Measurements from ENCODE around the gene UBR2. TPM values are rescaled to one million over a fixed set of nuclear protein-coding genes. Genes with fewer than 3 reads are reported as not detected.

Gene UBR2
- total and polyA plus RNA-seq, 12 donors = 11.4 to 46.9 (median 30.2) TPM

GRCh38 chr6:42742116-42742894, 178.5 kb downstream of the UBR2 start:
- Histone ChIP-seq H3K27ac (no peak overlapping the region), H3K36me3 (replicated peaks in 1 of 2) (no peaks in the 10 kb centered on the region), H3K9me3 (replicated peaks in 1 of 3) (no peaks in the 10 kb centered on the region), H3K4me3 (no peak overlapping the region), H3K27me3 (no peaks in the 10 kb centered on the region), H3K4me1 (replicated peaks in 1 of 2) (peaks cover 8 to 24% of the 10 kb centered on the region in 2 donors)
- WGBS, 4 donors = 44 to 66% (median 61%) methylated on average over 5 of the region's 5 CpGs
- no peak for DNase-seq
- TF ChIP-seq CTCF (IDR thresholded peaks at IDR 0.05) = no peak
- TF ChIP-seq POLR2A (IDR thresholded peaks at IDR 0.05) = no peak
- intact Hi-C loops (cut with DNase I) = no loop called here

Small RNA genes within 50 kb of the gene (small RNA-seq; reads per million reads assigned to genes)
- 0 reads per million in 2 donors for gene RNU6-890P

Other genes starting within 250 kb of the UBR2 start
- 10 to 100 TPM in 4 of 9 donors, 1 to 10 TPM in 5; 5.0 to 16.6 (median 8.4) TPM for gene TRERF1, start 112.1 kb upstream of the UBR2 start, total RNA-seq
- 10 to 100 TPM in 1 of 3 donors, 1 to 10 TPM in 2; 4.7 to 12.5 (median 7.5) TPM for gene TRERF1, start 112.1 kb upstream of the UBR2 start, polyA plus RNA-seq
- 1 to 10 TPM in 5 of 9 donors, under 1 TPM in 3, not detected in 1; 0.48 to 2.7 (median 1.4) TPM for gene PRPH2, start 158.6 kb downstream of the UBR2 start, total RNA-seq
- gene PRPH2, start 158.6 kb downstream of the UBR2 start, polyA plus RNA-seq = under 1 TPM; 0.47 to 0.97 (median 0.84) TPM
- 10 to 100 TPM; 19.5 to 44.8 (median 31.1) TPM for gene TBCC, start 182.1 kb downstream of the UBR2 start, total RNA-seq
- gene TBCC, start 182.1 kb downstream of the UBR2 start, polyA plus RNA-seq = 10 to 100 TPM; 15.7 to 33.1 (median 29.9) TPM
- 10 to 100 TPM in 4 of 9 donors, 1 to 10 TPM in 5; 5.9 to 16.1 (median 9.6) TPM for gene BICRAL, start 218.0 kb downstream of the UBR2 start, total RNA-seq
- gene BICRAL, start 218.0 kb downstream of the UBR2 start, polyA plus RNA-seq = 1 to 10 TPM; 2.8 to 8.7 (median 4.1) TPM

All from adrenal gland (tissue), 12 donors.